Hematopoietic multipotent progenitor cell (in vitro differentiated cells): ENCODE data around the gene UTS2B. TPM values are rescaled to one million over a fixed set of nuclear protein-coding genes. Genes with fewer than 3 reads are reported as not detected.
A peak's percentile ranks its signal among the peaks of the same experiment; 100 is the strongest.

ENCODE experiments used
- DNase-seq, 3 donors: peaks; one replicate each; pipeline ENCODE4 v3.0.0-alpha.2; 2011 to 2015; ENCODE audit warnings: low read depth in 2 of 3, low spot score in 2 of 3
- total RNA-seq: library from RNA; depleted of rRNA; stranded (reverse); fragments of >200 nt; gene quantifications from one replicate; pipeline ENCODE4 v1.2.3, GENCODE V29; 2012

Gene UTS2B
- total RNA-seq, 1 donor, result under 0.01 TPM

DNA sequence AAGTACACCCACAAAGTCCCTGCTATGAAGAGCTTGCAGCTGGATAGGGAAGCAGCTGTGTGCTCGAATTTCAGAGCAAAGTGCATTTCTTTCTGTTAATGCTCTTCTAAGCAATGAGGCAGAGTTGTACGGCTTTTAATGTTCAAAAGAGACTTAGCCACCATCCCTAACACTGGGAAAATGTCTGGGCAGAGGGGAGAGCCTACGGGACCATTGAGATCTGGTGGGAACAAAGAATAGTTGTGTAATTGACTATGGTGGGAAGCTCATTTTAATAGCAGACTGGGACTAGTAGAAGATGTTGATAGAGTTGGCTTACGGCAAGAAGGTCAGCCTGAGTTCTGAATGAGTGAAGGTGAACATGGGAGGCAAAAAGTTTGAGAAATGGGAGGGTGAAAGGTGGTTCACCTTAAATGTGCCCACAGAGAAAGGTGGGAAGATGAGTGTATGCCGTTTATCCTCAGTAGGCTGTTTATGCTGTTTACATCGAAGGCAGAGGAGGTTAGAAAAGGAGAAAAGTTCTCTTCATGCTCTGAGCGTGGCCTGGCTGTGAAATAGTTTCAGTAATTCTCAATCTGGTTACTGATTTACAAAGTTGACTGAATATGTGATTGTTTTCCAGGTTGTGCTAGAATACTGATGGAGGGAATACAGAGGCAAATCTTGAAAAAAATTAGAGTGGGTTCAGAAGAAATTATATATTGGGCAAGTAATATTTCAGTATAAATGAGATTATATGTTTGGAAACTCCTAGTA lies 22.9 kb upstream of the UTS2B start:
- no peak for DNase-seq

GRCh38 chr3:191352014-191352413 lies 21.7 kb upstream of the UTS2B start:
- DNase-seq, result no peak

DNA sequence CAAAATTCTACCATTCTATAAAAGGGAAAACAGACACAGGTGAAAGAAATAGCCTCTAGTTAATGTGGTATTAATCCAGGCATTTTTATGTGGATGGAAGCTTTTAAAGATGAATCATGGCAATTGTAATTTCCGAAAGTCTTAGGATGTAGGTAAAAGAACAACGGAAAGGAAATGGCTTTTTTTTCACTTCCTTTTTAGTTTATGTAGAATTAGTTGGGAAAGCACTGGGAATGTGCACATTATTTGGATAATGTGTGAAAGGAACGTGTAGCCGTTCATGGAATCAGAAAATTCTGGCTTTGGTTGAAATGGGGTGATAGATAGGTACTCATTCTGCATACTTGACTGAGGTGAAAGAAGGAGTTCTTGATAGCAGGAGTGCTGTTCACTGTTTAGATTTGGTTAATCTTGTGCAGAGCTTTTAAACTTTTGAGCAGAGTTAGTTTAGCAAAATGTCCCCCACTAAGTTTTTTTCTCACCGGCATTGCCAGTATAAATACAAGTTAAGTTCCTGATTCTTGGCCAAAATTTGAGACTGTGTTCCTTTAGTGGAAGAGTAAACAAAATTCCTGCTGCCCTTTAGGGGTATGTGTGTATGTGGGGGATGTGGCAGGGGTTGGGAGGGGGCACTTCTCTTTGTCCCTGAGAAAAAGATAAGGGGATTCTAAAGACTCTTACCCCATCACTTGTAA lies 20.2 kb upstream of the UTS2B start:
- DNase-seq, result no peak

- DNase-seq, result no peak
Measured at GRCh38 chr3:191348098-191348497, 17.8 kb upstream of the UTS2B start.

GRCh38 chr3:191347228-191347627 lies 16.9 kb upstream of the UTS2B start:
- no peak for DNase-seq

DNA sequence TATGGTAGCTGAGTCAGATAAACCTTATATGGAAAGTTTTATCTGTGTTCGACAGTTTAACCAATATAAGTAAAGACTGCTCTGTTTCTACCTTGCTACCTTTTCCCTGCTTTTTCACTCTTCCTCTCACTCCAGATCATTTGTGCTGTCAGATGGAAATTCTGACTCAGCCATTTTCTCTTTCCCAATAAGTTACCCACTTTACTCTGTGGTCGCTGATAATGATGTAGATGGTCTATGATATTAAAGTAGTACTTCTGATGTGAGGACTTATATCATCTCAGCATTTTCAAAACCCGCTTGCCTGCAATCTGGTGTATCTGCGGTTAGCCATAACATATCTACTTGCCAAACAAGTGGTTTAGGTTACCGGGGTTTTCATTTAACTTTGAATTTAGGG lies 15.0 kb upstream of the UTS2B start:
- no peak for DNase-seq

GRCh38 chr3:191343913-191344312 lies 13.6 kb upstream of the UTS2B start:
- DNase-seq, result no peak

GRCh38 chr3:191343115-191343514 lies 12.8 kb upstream of the UTS2B start:
- DNase-seq, result no peak

DNA sequence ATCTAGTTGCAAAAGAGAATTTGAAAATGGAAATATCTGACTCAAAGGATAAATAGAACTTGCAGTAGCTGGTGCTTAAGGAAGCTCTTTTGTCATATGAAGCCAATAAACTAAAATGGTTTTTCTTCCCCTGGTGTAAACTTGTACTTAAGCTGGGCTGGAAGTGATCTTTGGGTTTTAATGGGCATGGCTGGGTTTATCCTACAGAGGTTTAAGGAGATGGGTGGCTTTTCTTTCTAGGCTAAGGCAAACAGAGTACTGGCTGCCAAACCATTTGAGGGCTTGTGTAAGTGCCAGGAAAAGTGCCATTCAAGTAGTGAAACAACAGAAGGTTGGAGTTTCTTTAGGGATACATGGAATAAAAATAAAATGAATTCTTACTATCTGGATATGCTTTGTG lies 12.1 kb upstream of the UTS2B start:
- no peak for DNase-seq

DNA sequence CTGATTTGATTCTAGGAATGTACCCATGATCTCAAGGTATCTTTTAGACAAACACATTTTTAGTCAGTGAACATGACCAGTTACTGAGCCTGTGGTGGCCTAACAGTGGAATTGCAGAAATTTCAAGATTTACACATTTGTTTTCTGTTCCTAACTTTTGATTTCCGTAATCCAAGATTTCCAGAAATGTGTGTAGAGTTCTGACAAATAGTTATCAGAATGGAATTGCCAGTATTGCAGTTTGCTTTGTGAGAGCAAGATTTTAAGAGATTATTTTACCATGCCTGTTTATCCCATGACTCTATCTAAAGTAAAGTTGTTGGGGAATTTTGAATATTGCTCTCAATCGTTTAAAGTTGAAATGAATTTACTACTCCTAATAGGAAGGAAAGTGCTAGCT lies 11.7 kb upstream of the UTS2B start:
- DNase-seq, result no peak

GRCh38 chr3:191340966-191341365 lies 10.6 kb upstream of the UTS2B start:
- DNase-seq, result no peak

- no peak for DNase-seq
Measured at GRCh38 chr3:191340351-191340750, 10.0 kb upstream of the UTS2B start.

DNA sequence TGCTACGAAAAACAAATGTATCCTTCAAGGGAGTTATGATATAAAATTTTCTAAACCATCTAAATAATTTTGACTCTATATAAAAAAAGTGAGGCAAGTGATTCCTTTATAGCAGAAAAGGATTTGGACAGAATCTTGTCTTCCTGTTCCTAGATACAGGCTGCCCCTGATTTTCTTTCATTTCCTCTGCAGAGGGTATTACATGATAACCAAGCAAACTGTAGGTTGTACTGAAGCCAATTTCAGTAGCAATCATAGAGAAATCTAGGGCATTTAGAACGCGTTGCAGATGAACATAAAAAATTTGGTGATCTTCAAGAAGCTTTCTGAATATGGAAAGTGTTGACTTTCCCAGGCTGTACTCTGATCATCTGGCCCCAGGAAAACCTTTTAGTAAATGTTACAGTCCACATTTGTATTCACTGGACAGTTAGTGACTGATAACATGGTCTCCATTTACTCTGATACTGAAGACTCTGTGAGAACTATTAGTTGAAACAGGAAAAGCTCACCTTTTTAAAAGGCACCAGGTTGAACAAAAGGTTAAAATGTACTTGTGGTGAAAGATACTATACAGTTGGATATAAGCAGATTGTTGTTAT lies 9.1 kb upstream of the UTS2B start:
- no peak for DNase-seq

GRCh38 chr3:191338177-191338488 lies 7.8 kb upstream of the UTS2B start:
- no peak for DNase-seq

DNA sequence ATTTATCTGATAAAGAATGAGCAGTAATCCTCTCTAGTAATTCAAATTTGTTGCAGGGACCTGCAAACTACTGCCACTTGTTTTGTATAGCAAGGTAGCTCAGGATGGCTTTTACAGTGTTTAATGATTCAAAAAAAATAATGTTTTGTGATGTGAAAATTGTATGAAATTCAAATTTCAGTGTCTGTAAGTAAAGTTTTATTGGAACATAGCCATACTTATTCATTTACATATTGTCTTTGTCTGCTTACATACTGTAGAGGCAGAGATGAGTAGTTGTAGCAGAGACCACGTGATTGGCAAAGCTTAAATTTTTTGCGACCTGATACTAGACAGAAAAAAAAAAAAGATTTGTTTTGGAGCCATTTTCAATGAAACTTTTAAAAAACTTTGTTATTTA lies 6.5 kb upstream of the UTS2B start:
- DNase-seq, result no peak

- DNase-seq, result no peak
Measured at GRCh38 chr3:191334346-191334893, 4.1 kb upstream of the UTS2B start.

- DNase-seq, result no peak
Measured at GRCh38 chr3:191333298-191333880, 3.1 kb upstream of the UTS2B start.

GRCh38 chr3:191331388-191331787 lies 1.1 kb upstream of the UTS2B start:
- DNase-seq, result no peak

GRCh38 chr3:191330530-191331048 lies 263 bp upstream of the UTS2B start:
- no peak for DNase-seq

- peak in 2 of 3 donors; percentile 46 to 49 for DNase-seq
Measured at GRCh38 chr3:191328962-191329653, 1.2 kb downstream of the UTS2B start, which contains the start of gene CCDC50. TSS of gene CCDC50 (plus strand) at chr3:191329394. CDS start at chr3:191329675, 281 bp downstream.
